Esophagus squamous epithelium (tissue), 4 donors: ENCODE results near the gene LASP1NB.

Experiments
- CTCF ChIP-seq, 6 experiments: fragments of 450-650 bp in 4 of 6; fragments of 200-600 bp in 2 of 6; sonication (generic) in 2 of 6; IDR thresholded peaks; one replicate each; pipeline ENCODE4 v1.5.1; 2016 to 2019; ENCODE audit warnings: antibody characterized with exemption in 6 of 6, mild to moderate bottlenecking in 4 of 6, moderate library complexity in 4 of 6
- POLR2A ChIP-seq, 4 donors: fragments of 450-650 bp; IDR thresholded peaks; one replicate each; pipeline ENCODE4 v1.6.1; 2017; ENCODE audit warnings: antibody characterized with exemption in 4 of 4, mild to moderate bottlenecking in 4 of 4, moderate library complexity in 3 of 4

GRCh38 chr17:38879878-38880665 lies 45.3 kb upstream of the LASP1NB start:
- TF ChIP-seq CTCF (IDR thresholded peaks at IDR 0.05): no peak
- TF ChIP-seq POLR2A (IDR thresholded peaks at IDR 0.05): no peak
